ENCODE data around the gene CDK10.

CDK10 gene

DNA sequence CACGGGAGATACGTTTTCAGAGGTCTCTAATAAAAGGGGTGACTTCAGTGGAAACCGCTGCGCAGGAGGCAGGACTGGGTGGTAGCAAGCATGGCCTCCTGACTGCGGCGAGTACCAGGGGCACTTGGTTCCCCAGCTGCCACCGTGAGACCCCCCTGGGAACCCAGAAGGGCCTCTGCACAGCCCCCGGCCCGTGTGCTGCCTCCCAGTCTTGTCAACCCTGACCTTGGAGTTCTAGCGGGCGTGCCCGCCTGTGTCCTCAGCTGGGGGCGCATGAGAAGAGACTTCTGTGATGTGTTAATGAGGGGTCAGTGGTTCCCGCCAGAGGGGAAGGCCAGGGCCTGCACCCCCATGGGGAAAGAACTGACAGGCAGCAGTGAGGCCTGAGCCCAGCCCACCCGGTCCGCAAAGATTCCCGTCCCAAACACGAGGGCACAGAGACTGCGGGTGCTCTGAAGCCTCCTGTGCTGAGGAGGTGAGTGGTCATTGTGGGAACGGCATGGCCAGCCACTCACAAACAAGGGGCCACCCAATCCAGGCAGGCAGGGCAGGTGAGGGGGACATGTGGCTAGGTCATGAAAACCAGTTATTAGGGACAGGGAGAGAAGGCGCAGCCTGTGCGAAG lies 44.2 kb downstream of the CDK10 start:
- H3K4me3 ChIP-seq (ENCODE audit: control insufficient read depth, low read depth, low read length) = no peak overlapping the region
- DNase-seq (ENCODE audit: low read depth) = no peak
- TF ChIP-seq, protein P1, sequence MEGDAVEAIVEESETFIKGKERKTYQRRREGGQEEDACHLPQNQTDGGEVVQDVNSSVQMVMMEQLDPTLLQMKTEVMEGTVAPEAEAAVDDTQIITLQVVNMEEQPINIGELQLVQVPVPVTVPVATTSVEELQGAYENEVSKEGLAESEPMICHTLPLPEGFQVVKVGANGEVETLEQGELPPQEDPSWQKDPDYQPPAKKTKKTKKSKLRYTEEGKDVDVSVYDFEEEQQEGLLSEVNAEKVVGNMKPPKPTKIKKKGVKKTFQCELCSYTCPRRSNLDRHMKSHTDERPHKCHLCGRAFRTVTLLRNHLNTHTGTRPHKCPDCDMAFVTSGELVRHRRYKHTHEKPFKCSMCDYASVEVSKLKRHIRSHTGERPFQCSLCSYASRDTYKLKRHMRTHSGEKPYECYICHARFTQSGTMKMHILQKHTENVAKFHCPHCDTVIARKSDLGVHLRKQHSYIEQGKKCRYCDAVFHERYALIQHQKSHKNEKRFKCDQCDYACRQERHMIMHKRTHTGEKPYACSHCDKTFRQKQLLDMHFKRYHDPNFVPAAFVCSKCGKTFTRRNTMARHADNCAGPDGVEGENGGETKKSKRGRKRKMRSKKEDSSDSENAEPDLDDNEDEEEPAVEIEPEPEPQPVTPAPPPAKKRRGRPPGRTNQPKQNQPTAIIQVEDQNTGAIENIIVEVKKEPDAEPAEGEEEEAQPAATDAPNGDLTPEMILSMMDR (conservative IDR thresholded peaks at IDR 0.05; ENCODE audit: control insufficient read depth, insufficient read depth, low read depth, low read length) = no peak

DNA sequence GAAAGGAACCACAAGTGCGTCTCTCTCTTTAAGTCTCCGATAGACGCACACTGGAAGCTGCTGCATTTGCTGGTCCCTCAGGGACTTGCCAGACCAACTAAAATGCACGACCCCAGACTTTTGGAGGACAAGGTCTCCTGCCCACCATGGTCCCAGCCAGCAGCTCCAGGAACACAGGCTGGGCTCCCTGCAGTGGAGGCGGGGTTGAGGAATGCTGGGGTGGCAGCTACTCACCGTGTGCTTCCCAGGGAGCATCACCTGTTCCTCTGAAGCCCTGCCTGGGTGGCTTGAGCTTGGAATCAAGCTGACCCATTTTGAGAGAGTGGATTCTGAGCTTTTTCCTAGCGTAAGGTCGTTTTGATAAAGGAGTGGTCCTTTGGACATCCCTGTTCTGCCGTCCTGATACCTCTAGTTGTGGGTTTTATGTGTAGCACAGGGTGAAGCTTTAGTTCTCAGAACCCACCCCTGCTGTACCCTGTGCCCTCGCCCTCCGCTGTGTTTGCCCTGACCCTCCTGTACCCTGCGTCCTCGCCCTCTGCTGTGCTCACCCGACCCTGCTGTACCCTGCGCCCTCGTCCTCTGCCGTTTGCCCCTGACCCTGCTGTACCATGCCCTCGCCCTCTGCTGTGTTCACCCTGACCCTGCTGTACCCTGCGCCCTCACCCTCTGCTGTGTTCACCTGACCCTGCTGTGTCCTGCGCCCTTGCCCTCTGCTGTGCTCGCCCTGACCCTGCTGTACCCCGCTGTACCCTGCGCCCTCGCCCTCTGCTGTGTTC lies 45.8 kb downstream of the CDK10 start:
- DNase-seq (ENCODE audit: low read depth) = no peak
- TF ChIP-seq, protein P1 (conservative IDR thresholded peaks at IDR 0.05; ENCODE audit: control insufficient read depth, insufficient read depth, low read depth, low read length) = no peak
- no peak overlapping the region for H3K4me3 ChIP-seq (ENCODE audit: control insufficient read depth, low read depth, low read length)

DNA sequence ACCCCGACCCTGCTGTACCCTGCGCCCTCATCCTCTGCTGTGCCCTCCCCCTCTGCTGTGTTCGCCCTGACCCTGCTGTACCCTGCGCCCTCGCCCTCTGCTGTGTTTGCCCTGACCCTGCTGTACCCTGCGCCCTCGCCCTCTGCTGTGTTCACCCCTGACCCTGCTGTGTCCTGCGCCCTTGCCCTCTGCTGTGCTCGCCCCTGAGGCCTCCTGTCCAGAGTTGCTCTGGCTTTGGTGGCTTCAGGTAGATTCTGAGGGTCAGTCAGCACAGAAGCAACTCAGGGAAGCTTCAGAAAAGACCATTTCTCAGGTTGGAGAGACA lies 46.4 kb downstream of the CDK10 start:
- no peak for DNase-seq (ENCODE audit: low read depth)
- no peak overlapping the region for H3K4me3 ChIP-seq (ENCODE audit: control insufficient read depth, low read depth, low read length)
- TF ChIP-seq, protein P1 (conservative IDR thresholded peaks at IDR 0.05; ENCODE audit: control insufficient read depth, insufficient read depth, low read depth, low read length) = no peak

DNA sequence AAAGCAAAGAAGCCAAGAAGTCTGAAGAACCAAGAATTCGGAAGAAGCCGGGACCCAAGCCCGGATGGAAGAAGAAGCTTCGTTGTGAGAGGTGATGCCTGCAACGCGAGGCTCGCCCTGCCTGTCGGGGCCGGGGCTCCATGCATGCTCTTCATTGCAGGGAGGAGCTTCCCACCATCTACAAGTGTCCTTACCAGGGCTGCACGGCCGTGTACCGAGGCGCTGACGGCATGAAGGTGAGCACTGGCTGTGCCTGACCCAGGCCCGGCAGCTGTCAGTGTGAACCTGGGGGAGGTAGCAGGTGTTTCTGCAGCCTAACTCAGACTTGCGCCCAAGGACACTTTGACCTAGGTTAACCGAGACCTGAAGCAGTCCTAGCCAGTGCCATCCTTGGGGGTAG lies 46.8 kb downstream of the CDK10 start:
- TF ChIP-seq, protein P1 (conservative IDR thresholded peaks at IDR 0.05; ENCODE audit: control insufficient read depth, insufficient read depth, low read depth, low read length) = no peak
- no peak overlapping the region for H3K4me3 ChIP-seq (ENCODE audit: control insufficient read depth, low read depth, low read length)
- DNase-seq (ENCODE audit: low read depth) = no peak

DNA sequence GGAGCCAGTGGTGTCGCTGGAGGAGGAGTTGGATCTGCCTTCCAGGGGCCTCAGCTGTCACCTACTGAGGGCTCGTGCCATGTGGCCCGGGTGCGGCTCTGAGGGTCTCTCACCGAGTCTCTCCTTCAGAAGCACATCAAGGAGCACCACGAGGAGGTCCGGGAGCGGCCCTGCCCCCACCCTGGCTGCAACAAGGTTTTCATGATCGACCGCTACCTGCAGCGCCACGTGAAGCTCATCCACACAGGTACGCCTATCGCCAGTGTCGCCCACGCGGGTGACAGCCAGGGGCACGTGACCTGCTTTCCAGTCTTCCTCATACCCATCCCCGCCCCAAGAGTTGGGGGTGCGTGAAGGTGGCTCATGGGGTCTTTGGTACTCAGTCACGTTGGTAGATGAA lies 47.3 kb downstream of the CDK10 start:
- no peak for DNase-seq (ENCODE audit: low read depth)
- TF ChIP-seq, protein P1 (conservative IDR thresholded peaks at IDR 0.05; ENCODE audit: control insufficient read depth, insufficient read depth, low read depth, low read length) = no peak

DNA sequence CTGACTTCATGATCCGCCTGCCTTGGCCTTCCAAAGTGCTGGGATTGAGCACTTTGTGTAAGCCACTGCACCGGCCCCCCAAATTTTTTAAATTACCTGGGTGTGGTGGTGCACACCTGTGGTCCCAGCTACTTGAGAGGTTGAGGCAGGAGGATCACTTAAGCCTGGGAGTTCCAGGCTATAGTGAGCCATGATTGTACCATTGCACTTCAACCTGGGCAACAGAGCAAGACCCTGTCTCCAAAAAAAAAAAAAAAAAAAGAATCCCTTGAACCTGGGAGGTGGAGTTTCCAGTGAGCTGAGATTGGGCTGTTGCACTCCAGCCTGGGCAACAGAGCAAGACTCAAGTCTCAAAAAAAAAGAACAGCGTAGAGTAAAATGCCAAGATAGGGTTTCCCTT lies 50.1 kb downstream of the CDK10 start:
- no peak overlapping the region for H3K4me3 ChIP-seq (ENCODE audit: control insufficient read depth, low read depth, low read length)
- no peak for DNase-seq (ENCODE audit: low read depth)
- TF ChIP-seq, protein P1 (conservative IDR thresholded peaks at IDR 0.05; ENCODE audit: control insufficient read depth, insufficient read depth, low read depth, low read length) = no peak

More for the DNA sequence above, 47.3 kb downstream of the CDK10 start:
- H3K4me3 ChIP-seq (ENCODE audit: control insufficient read depth, low read depth, low read length) = no peak overlapping the region

All from fibroblast of mammary gland (primary cell).